A673 (cell line): ENCODE results near the gene PSMD13. TPM values are rescaled to one million over a fixed set of nuclear protein-coding genes. Genes with fewer than 3 reads are reported as not detected.

ENCODE experiments used
- BruUV-seq: library from RNA; stranded (reverse); fragments of 400-500 nt; replicated peaks from 2 replicates; lab custom pipeline; 2021; lab: Mats Ljungman, UMichigan
- CTCF ChIA-PET: fragments of 300-600 bp; sonication (Branson Sonifier 250); formaldehyde crosslinking; loops from one replicate; lab custom pipeline; 2022; ENCODE audit warnings: antibody characterized with exemption; lab: Charles Lee
- POLR2A ChIA-PET: fragments of 300-600 bp; sonication (Branson Sonifier 250); formaldehyde crosslinking; loops from one replicate; lab custom pipeline; 2022; ENCODE audit warnings: antibody characterized with exemption; ENCODE audit not compliant: low non-redundant PET; lab: Charles Lee
- DNase-seq: peaks from one replicate; pipeline ENCODE4 v3.0.0-alpha.2; 2015; ENCODE audit warnings: low spot score
- H3K27ac ChIP-seq: fragments of 200-600 bp; sonication (generic); 2 replicates; pipeline ENCODE4 v1.5.1; 2016; ENCODE audit warnings: mixed run types, low read depth, mild to moderate bottlenecking, mixed read lengths, antibody characterized with exemption, low read length; ENCODE audit not compliant: poor library complexity, severe bottlenecking
- H3K27me3 ChIP-seq: fragments of 200-600 bp; sonication (generic); replicated peaks from 2 replicates; pipeline ENCODE4 v1.6.1; 2017; ENCODE audit warnings: mixed run types, low read depth, mild to moderate bottlenecking, mixed read lengths, antibody characterized with exemption, low read length; ENCODE audit not compliant: insufficient read depth, poor library complexity
- H3K36me3 ChIP-seq: fragments of 200-600 bp; sonication (generic); 2 replicates; pipeline ENCODE4 v1.6.1; 2016; ENCODE audit warnings: mixed run types, mild to moderate bottlenecking, mixed read lengths, antibody characterized with exemption, low read length; ENCODE audit not compliant: insufficient read depth, poor library complexity, severe bottlenecking
- H3K4me1 ChIP-seq: fragments of 200-600 bp; sonication (generic); 2 replicates; pipeline ENCODE4 v1.6.1; 2017; ENCODE audit warnings: mixed run types, mild to moderate bottlenecking, mixed read lengths, antibody characterized with exemption, low read length; ENCODE audit not compliant: insufficient read depth, poor library complexity, severe bottlenecking
- H3K4me3 ChIP-seq: fragments of 200-600 bp; sonication (generic); 2 replicates; pipeline ENCODE4 v1.5.1; 2016; ENCODE audit warnings: low read depth, mixed run types, mild to moderate bottlenecking, mixed read lengths, low read length; ENCODE audit not compliant: poor library complexity, severe bottlenecking
- H3K9me3 ChIP-seq: fragments of 200-600 bp; sonication (generic); 2 replicates; pipeline ENCODE4 v1.6.1; 2016; ENCODE audit warnings: mixed run types, low read depth, mild to moderate bottlenecking, mixed read lengths, antibody characterized with exemption, low read length; ENCODE audit not compliant: poor library complexity, severe bottlenecking
- CTCF ChIP-seq: fragments of 300-800, 200-600 bp; sonication (generic); conservative IDR thresholded peaks from 2 replicates; pipeline ENCODE4 v1.5.1; 2017; ENCODE audit warnings: low read depth, mild to moderate bottlenecking, antibody characterized with exemption, low read length, moderate library complexity, mixed read lengths
- EZH2 ChIP-seq: fragments of 200-600 bp; sonication (generic); IDR thresholded peaks from 2 replicates; pipeline ENCODE4 v1.6.1; 2017; ENCODE audit warnings: borderline replicate concordance, low read depth, mild to moderate bottlenecking, mixed read lengths, antibody characterized with exemption, low read length; ENCODE audit not compliant: poor library complexity, severe bottlenecking
- intact Hi-C: fragments of 100-400 bp; cut with micrococcal nuclease; formaldehyde crosslinking; loops from one replicate; pipeline ENCODE4 v1.10.0; 2022; ENCODE audit not compliant: unreplicated experiment
- total RNA-seq: library from RNA; stranded (reverse); gene quantifications from 2 replicates; pipeline ENCODE4 v1.2.3, GENCODE V29; 2021

Gene PSMD13
- total RNA-seq, 1 experiment from 2014 or later = 199 TPM

GRCh38 chr11:223884-224283 is 12.9 kb upstream of the PSMD13 start:
- no peak overlapping the region for H3K27ac ChIP-seq
- H3K36me3 ChIP-seq = no peaks in the 10 kb centered on the region
- BruUV-seq = no TSS peak
- no peak overlapping the region for H3K4me3 ChIP-seq
- DNase-seq = no peak
- H3K9me3 ChIP-seq = no peaks in the 10 kb centered on the region
- POLR2A ChIA-PET = no interaction called here
- TF ChIP-seq CTCF (no peak), EZH2 (no peak)
- H3K4me1 ChIP-seq = no peaks in the 10 kb centered on the region
- intact Hi-C loops = no loop called here
- H3K27me3 ChIP-seq = no peaks in the 10 kb centered on the region
- CTCF ChIA-PET = no interaction called here

- H3K9me3 ChIP-seq = no peaks in the 10 kb centered on the region
- intact Hi-C loops = no loop called here
- TF ChIP-seq EZH2 (no peak), CTCF (no peak)
- POLR2A ChIA-PET = no interaction called here
- H3K4me1 ChIP-seq = no peaks in the 10 kb centered on the region
- CTCF ChIA-PET = no interaction called here
- no TSS peak for BruUV-seq
- no peak overlapping the region for H3K4me3 ChIP-seq
- no peaks in the 10 kb centered on the region for H3K36me3 ChIP-seq
- DNase-seq = no peak
- no peaks in the 10 kb centered on the region for H3K27me3 ChIP-seq
- no peak overlapping the region for H3K27ac ChIP-seq
Measured at GRCh38 chr11:224424-224823, 12.4 kb upstream of the PSMD13 start.

GRCh38 chr11:225734-226453 is 10.9 kb upstream of the PSMD13 start:
- CTCF ChIA-PET = no interaction called here
- H3K27me3 ChIP-seq = no peaks in the 10 kb centered on the region
- H3K27ac ChIP-seq = no peak overlapping the region
- no peak for TF ChIP-seq EZH2
- no peak for TF ChIP-seq CTCF
- POLR2A ChIA-PET = no interaction called here
- no TSS peak for BruUV-seq
- DNase-seq = no peak
- intact Hi-C loops = no loop called here
- H3K4me1 ChIP-seq = no peaks in the 10 kb centered on the region
- no peaks in the 10 kb centered on the region for H3K9me3 ChIP-seq
- no peaks in the 10 kb centered on the region for H3K36me3 ChIP-seq
- H3K4me3 ChIP-seq = no peak overlapping the region
